ENCODE data around the gene SAMD4B.
"Not testable (repeated sequence)": the region's sequence is repeated elsewhere in the genome, so short reads cannot be mapped to it uniquely, and the experiment has no call there.

SAMD4B gene, protein sequence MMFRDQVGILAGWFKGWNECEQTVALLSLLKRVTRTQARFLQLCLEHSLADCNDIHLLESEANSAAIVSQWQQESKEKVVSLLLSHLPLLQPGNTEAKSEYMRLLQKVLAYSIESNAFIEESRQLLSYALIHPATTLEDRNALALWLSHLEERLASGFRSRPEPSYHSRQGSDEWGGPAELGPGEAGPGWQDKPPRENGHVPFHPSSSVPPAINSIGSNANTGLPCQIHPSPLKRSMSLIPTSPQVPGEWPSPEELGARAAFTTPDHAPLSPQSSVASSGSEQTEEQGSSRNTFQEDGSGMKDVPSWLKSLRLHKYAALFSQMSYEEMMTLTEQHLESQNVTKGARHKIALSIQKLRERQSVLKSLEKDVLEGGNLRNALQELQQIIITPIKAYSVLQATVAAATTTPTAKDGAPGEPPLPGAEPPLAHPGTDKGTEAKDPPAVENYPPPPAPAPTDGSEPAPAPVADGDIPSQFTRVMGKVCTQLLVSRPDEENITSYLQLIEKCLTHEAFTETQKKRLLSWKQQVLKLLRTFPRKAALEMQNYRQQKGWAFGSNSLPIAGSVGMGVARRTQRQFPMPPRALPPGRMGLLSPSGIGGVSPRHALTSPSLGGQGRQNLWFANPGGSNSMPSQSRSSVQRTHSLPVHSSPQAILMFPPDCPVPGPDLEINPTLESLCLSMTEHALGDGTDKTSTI

DNA sequence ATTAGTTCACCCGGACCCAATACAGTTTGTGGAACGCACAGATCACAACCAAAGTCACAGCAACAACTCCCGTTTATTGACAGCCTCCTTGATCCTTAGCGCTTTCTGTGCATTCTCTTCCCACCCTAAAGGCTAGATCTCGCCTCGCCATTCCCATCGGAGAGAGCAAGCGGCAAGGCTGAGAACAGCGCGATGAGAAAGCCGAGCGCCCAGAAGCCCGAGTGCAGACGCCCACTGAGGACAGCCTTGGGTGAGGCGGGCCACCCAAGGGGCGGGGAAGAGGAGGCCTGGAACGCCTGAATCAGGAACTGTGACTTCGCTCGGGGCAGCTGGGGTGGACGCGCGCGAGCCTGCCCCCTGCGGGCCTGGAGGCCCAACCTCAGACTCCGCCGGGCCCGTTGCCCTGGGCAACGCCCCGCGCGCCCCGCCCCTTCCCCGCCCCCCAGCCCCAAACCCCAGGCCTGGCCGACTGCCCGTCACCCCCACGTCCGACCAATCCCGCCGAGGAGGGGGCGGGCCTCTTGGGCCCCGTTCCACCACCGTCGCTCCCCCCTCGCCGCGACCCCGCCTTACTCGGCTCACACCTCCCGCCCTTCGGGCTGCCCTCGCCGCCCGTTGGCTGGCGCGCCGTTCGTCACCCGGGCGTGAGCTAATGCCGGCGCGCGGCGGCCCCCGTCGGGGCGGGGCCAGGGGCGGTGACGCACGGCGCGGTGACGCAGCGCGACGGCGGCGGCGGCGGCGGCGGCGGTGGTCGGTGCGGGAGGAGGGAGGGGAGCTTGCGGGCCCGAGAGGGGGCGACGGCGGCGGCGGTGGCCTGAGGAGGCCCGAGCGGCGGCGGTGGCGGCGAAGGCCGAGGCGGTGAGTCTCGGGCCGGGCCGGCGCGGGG, at the start of gene SAMD4B:
TSS of gene SAMD4B (plus strand) at position 703 of the 886 bp plus-strand sequence. CDS start 14,473 bp downstream, outside the sequence.
- DNase-seq, result peak; percentile 80

DNA sequence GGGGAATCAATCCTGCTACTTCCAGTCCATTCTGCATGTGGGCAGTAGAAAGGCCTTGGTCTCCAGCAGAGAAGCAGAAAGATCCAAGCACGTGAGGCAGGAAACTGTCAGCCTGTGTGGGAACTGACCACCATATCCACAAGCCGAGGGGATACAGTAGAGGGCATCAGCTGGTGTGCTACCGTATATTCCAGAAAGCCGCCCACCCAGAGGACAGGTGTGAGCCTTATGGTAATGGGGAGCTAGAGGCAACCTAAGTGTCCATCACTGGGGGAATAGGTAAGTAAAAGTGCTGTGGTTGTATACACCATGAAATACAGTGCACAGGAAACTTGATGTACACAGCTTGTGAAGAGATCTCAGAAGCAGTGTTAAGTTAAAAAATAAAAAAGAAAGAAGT, 48.8 kb upstream of the SAMD4B start:
- DNase-seq, result no peak

DNA sequence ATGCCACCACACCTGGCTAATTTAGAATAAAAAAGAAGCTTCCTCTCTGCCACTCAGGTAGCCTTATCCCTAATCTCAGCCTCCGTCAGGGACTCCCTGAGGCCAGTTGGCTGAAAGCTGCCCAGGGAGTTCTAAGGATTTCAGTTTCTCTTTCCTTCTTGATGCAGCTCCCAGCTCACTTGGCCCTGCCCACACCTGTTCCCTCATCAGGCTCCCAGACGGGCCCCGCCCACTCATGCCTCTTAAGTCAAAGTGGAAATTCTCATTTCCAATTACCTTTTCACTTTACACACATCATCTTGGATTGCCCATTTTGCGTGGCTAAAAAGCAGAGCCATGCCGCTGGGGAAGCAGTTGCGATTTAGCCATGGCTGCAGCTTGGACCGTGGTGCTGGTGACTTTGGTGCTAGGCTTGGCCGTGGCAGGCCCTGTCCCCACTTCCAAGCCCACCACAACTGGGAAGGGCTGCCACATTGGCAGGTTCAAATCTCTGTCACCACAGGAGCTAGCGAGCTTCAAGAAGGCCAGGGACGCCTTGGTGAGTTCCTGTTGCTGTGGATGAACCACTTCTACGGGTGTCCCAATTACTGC, 46.1 kb upstream of the SAMD4B start, which contains the start of gene IFNL1:
TSS of gene IFNL1 (plus strand) at position 353 of the 591 bp plus-strand sequence. CDS start at position 368, 15 bp downstream.
- DNase-seq, result no peak

DNA sequence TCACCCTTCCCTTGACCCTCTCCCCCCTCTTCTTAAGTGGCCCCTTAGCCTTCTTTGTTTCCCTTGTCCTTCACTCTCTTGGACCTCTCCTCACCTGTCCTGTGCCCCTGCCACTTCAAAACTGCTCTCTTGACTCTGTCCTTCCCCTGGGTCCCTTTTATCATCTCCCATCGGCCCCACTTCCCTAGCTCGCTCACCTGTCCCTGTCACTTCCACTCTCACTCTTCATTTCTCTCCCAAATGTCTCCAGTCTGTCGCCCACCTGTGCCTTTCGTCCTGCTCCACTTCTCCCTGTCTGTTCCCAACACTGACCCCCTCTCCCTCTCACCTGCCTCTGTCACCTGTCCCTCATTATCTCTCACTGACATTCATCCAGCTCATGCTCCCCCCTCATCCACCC, 45.3 kb upstream of the SAMD4B start:
- no peak for DNase-seq

DNA sequence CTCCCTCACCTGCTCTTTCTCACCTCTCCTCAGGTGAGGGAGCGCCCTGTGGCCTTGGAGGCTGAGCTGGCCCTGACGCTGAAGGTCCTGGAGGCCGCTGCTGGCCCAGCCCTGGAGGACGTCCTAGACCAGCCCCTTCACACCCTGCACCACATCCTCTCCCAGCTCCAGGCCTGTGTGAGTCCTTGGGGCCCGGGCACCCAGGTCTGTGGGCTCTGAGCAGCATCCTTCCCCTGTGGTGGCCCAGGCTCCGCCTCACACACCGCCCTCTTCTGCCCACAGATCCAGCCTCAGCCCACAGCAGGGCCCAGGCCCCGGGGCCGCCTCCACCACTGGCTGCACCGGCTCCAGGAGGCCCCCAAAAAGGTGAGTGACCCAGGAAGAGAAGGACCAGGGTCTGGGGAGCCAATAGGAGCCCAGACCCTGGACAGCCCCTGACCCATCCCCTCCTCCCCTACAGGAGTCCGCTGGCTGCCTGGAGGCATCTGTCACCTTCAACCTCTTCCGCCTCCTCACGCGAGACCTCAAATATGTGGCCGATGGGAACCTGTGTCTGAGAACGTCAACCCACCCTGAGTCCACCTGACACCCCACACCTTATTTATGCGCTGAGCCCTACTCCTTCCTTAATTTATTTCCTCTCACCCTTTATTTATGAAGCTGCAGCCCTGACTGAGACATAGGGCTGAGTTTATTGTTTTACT, 44.1 kb upstream of the SAMD4B start:
- no peak for DNase-seq

DNA sequence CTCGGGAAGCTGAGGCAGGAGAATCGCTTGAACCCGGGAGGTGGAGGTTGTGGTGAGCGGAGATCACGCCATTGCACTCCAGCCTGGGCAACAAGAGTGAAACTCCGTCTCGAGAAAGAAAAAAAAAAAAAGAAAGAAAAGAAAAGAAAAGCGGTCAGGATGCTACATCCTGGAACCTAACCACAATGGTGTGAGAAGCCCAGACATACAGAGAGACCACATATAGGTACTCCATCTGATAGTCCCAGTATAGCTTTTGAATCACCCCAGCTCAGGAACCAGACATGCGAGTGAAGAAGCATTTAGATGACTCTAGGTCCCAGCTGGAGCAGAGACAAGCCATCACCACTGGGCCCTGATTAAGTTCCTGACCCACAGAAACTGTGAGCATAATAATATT, 42.8 kb upstream of the SAMD4B start:
- no peak for DNase-seq

DNA sequence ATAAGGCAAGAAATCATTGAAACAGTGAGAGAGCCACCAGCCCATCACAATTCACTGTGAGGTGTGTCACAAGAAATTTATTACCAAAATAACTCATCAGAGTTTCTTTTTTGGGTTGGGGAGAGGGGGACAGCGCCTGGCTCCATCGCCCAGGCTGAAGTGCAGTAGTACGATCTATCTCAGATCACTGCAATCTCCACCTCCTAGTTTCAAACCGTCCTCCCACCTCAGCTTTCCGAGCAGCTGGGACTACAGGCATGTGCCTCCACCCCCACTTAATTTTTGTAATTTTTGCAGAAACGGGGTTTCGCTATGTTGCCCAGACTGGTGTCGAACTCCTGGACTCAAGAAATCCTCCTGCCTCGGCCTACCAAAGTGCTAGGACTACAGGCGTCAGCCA, 42.4 kb upstream of the SAMD4B start:
- no peak for DNase-seq

DNA sequence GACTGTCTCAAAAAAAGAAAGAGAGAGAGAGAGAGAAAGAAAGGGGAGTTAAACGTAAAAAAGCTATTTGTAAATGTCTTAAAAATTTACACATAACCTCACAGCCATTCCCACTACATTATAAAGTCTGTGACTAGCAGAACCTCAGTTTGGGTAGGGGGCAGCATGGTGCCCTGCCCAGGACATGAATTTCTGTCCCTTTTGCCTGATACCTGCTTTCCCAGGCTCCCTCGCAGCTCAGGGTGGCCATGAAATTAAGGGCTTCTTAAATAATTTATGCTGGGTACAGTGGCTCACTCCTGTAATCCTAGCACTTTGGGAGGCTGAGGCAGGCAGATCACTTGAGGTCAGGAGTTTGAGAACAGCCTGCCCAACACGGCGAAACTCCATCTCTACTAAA, 41.2 kb upstream of the SAMD4B start:
- no peak for DNase-seq

DNA sequence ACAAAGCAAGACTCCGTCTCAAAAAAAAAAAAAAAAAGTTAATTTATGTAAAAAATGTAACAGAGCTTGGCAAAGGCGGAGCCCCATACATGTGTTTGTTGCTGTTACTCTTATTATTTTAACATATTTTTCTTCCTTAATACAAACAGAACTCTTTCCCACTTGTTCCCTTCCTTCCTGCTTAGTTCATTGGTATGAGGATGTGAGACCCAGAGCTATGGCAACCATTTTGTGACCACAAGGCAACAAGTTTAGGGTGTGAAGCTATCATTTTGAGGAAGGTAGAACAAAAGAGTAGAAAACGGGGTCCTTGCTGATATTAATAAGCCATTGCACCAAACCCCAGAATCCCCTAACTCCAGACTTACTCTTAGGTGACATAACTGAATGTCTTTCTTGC, 40.7 kb upstream of the SAMD4B start:
- no peak for DNase-seq

DNA sequence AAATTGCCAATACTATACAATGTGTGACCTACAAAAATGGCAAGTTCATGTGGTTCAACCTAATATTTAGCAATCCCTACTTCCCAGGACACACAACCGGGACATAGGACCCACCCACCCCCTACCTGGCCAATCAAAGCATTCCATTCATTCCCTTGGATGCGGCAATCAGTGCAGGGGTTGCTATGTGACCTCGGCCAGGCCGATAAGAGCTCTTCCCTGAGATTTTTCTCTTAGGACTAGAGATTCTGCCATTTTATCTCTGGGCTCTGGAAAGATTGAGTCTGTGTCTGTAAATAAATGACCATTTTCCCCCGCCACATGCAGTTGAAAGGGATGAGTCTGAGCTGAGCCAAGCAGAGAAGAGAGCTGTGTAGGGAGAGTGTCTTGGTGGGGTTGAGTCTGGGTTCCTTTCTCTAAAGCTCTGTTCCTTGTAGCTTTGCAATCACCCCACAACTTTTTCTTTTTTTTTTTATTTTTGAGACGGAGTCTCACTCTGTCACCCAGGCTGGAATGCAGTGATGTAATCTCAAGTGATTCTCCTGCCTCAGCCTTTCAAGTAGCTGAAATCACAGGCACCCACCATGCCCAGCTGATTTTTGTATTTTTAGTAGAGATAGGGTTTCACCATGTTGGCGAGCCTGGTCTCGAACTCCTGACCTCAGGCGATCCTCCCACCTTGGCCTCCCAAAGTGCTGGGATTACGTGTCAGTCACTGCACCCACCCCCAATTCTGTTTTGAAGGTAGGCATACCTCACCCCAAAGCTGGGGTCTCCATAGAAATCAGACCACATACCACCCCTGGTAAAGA, 38.6 kb upstream of the SAMD4B start:
- no peak for DNase-seq

DNA sequence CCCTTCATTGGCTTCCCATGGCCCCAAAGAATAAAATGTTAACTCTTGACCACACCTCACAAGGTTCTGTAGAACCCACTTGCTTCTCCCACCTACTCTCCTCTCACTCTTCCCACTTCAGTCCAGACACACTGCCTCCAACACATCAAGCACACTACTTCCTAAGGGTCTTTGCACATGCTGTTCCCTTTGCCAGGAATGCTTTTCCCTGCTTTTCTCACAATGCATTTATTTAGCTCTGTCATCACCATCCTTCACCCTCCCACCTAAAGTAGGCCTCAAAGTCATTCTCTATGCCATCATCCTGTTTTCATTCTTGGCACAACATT, 38.1 kb upstream of the SAMD4B start:
- no peak for DNase-seq

DNA sequence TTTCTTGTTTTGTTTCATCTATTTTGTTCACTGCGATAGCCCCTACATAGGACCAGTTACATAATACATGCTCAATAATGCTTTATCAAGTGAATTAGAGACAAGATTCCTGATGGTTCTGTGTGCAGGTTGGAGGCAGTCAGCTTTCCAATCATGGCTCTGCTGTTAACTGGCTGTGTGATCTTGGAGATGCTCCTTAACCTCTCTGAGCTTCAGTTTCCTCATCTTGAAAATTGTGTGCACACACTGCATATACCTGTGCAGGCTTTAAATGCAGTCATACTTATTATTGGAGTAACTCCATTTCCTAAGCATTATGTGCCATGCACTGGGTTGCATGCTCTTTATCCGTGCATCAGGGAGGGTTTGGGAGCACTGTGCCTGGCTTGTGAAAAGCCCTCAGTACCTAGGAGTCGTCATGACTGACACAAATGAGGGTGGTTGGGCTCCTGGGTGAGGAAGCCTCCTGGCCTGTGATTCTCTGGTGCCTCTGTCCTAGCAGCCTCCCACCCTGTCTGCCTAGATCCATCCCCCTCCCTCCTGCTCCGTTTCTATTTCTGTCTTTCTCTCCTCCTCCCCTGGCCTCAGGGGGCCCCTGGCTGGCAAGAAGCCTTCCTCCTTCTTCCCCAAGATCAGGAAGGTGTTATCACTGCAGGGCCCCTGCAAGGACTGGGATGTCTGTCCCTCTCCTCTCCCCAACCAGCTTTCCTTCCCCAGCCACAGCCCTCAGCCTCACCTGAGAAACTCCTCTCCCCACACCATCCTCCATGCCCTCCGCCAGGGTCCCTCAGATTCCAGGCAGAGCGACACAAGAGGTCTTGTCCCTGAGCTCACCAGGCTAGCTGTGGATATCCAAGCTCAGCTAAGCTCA, 37.3 kb upstream of the SAMD4B start:
- DNase-seq, result no peak

DNA sequence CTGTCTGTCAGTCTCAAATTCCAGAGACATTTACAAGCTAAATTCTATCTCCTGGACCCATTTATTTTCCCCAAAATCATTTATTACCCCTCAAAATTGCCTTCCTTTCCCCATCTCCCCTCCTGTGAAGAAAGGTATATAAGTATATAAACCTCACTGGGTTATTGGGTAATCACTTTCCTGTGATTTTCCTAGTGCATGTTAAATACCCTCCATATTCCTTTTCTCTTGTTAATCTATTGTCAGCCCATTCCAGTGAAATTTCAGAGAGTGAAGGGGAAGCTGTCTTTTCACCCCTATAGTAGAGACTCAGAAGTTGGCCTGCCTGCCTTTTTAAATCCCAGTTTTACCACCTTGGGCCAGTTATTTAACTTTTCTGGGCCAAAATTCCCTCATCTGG, 36.1 kb upstream of the SAMD4B start:
- no peak for DNase-seq

DNA sequence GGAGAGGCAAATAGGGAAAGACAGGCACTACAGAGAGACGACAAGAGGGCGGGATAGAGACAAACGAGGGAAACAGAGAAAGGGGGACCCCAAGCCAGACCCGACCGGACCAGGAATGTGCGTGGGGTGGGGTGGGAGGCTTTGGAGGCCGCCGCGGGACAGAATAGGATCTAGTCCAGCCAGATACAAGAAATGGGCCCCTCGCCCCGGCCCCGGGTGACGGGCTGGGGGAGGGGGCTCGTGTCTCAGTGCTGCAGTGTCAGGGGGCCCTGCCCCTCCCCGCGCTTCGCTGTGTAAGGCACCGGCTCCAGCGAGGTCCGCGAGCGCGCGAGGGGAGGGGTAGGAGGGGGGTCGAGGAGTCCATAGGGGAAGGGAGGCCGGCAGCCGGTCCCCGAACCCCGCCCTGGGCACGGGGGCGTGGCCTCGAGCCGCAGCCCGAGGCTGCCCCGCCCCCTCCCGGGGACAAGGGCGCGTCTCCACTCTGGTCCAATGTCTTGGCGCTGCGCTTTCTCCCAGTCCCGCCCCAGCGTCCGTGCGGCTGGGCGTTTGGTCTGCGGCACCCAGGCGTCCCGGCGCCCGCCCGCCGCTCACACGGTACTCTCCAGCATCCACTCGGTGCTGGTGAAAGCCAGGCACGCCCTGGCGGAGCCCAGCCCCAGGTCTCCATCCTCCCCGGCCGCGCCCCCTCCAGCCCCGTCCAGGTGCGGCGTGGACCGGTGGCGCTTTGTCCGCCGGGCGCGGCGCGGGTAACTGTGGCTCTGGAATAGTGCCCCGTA, 35.0 kb upstream of the SAMD4B start:
- no peak for DNase-seq

DNA sequence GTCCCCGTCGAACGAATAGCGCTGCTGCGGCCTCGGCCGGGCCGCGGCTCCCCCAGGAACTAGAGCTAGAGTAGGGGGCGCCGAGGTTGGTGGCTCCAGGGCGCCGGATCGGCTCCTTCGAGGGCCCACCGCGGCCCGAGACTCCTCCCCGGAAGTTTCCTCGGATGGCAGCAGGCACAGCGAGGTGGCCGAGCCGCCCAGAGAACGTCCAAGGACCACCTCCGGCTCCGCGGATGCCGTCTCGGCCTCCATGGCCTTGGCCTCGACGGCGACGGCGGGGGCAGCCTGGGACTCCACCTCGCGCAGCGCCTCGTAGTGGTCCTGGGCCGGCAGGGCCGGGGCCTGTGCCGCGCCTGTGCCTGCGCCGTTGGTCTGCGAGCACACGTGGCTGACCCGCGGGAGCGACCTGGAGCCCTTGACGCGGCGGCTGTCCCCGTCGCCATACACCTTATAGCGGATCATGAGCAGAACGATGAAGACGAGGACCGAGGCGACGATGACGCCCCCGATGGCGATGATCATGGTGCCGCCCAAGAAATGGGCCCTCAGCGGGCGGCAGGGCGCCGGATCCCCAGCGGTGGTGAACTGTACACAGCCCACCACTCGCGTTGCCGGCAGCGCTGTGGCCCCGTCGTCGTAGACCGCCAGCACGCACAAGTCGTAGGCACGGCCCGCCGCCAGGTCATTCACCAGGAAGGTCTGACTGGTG, 34.2 kb upstream of the SAMD4B start:
- DNase-seq, result no peak

DNA sequence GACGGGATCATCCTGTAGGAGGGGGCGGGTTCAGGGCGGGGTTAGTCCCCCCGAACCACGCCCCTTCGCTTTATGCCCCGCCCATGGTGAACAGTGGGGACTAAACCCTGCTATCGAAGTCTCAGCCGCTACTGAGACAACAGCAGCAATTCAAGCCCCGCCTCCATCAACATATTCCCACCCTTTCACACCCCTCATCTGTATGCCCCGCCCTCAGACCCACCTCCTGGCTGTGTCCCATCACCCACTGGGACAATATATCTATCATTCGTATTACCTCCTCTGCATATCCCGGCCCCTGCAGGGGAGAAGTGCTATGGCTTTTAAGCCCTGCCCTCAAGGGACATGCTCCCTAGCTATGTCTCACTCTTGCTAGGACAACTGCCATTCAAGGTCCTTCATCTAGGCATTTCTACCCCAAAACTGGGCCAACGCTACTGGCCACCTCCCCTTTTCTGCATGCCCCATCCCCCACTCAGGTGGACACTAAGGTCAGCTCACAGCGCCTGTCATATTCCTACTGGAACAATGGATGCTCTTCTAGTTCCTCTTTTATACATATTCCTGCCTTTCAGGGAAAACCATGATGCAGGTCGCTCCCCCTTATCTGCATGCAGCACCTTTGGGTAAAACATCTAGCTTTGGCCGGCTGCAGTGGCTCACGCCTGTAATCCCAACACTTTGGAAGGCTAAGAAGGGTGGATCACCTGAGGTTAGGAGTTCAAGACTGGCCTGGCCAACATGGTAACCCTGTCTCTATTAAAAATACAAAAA, 33.5 kb upstream of the SAMD4B start:
- DNase-seq, result no peak

DNA sequence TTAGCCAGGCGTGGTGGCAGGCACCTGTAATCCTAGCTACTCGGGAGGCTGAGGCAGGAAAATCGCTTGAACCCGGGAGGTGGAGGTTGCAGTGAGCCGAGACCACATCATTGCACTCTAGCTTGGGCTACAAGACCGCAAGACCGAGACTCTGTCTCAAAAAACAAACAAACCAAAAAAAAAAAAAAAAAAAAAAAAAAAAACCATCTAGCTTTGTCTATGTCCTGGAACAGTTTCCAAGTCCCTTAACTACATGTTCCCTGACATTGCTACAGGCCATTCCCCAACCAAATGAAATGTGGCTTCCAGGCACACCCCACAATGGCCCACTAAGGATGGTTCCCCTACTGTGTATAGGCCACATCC, 32.9 kb upstream of the SAMD4B start:
- not testable (repeated sequence) for DNase-seq
